ENCODE data around the gene DYNC1H1. TPM values are rescaled to one million over a fixed set of nuclear protein-coding genes. Genes with fewer than 3 reads are reported as not detected.

Gene DYNC1H1
- total RNA-seq, 1 donor from 2014 or later, result 575 TPM

- DNase-seq (ENCODE audit: low spot score), result no peak
- intact Hi-C loops (cut with DNase I), result no loop called here
Observed at GRCh38 chr14:101937926-101938767, 26.2 kb upstream of the DYNC1H1 start.

GRCh38 chr14:101939646-101940170, 24.7 kb upstream of the DYNC1H1 start:
- intact Hi-C loops (cut with DNase I), result no loop called here
- no peak for DNase-seq (ENCODE audit: low spot score)

GRCh38 chr14:101944451-101944850, 19.9 kb upstream of the DYNC1H1 start:
- intact Hi-C loops (cut with DNase I), result no loop called here
- DNase-seq (ENCODE audit: low spot score), result no peak

GRCh38 chr14:101945171-101945570, 19.2 kb upstream of the DYNC1H1 start:
- intact Hi-C loops (cut with DNase I), result loop anchor here (5.0 kb wide), 1 partner anchor 173 kb away; no protein-coding TSS in a partner anchor
- no peak for DNase-seq (ENCODE audit: low spot score)

- DNase-seq (ENCODE audit: low spot score), result no peak
- intact Hi-C loops (cut with DNase I), result loop anchor here (5.0 kb wide), 1 partner anchor 175 kb away; no protein-coding TSS in a partner anchor
Observed at GRCh38 chr14:101947577-101947903, 16.8 kb upstream of the DYNC1H1 start.

GRCh38 chr14:101947904-101948665, 16.3 kb upstream of the DYNC1H1 start:
- DNase-seq (ENCODE audit: low spot score), result peak; percentile 100
- intact Hi-C loops (cut with DNase I), result loop anchor here (5.0 kb wide), 1 partner anchor 176 kb away; no protein-coding TSS in a partner anchor

- peak; percentile 76 for DNase-seq (ENCODE audit: low spot score)
- intact Hi-C loops (cut with DNase I), result loop anchor here (5.0 kb wide), 1 partner anchor 176 kb away; no protein-coding TSS in a partner anchor
Observed at GRCh38 chr14:101948666-101949216, 15.6 kb upstream of the DYNC1H1 start.

GRCh38 chr14:101950100-101950499, 14.3 kb upstream of the DYNC1H1 start:
- intact Hi-C loops (cut with DNase I), result no loop called here
- DNase-seq (ENCODE audit: low spot score), result peak; percentile 64

GRCh38 chr14:101950516-101951215, 13.7 kb upstream of the DYNC1H1 start:
- intact Hi-C loops (cut with DNase I), result no loop called here
- peak; percentile 47 for DNase-seq (ENCODE audit: low spot score)

GRCh38 chr14:101953151-101953550, 11.2 kb upstream of the DYNC1H1 start:
- no peak for DNase-seq (ENCODE audit: low spot score)

GRCh38 chr14:101954501-101954900, 9.9 kb upstream of the DYNC1H1 start:
- intact Hi-C loops (cut with DNase I), result no loop called here
- DNase-seq (ENCODE audit: low spot score), result no peak

More at GRCh38 chr14:101953151-101953550, 11.2 kb upstream of the DYNC1H1 start:
- intact Hi-C loops (cut with DNase I), result no loop called here

- intact Hi-C loops (cut with DNase I), result no loop called here
- no peak for DNase-seq (ENCODE audit: low spot score)
Observed at GRCh38 chr14:101955695-101956161, 8.6 kb upstream of the DYNC1H1 start.

- intact Hi-C loops (cut with DNase I), result no loop called here
- no peak for DNase-seq (ENCODE audit: low spot score)
Observed at GRCh38 chr14:101956179-101956885, 8.0 kb upstream of the DYNC1H1 start.

- intact Hi-C loops (cut with DNase I), result no loop called here
- no peak for DNase-seq (ENCODE audit: low spot score)
Observed at GRCh38 chr14:101957406-101958234, 6.8 kb upstream of the DYNC1H1 start.

GRCh38 chr14:101958418-101959180, 5.8 kb upstream of the DYNC1H1 start:
- DNase-seq (ENCODE audit: low spot score), result no peak
- intact Hi-C loops (cut with DNase I), result no loop called here

- no peak for DNase-seq (ENCODE audit: low spot score)
- intact Hi-C loops (cut with DNase I), result no loop called here
Observed at GRCh38 chr14:101959277-101959676, 5.1 kb upstream of the DYNC1H1 start.

GRCh38 chr14:101960225-101960624, 4.1 kb upstream of the DYNC1H1 start:
- DNase-seq (ENCODE audit: low spot score), result no peak
- intact Hi-C loops (cut with DNase I), result loop anchor here (5.0 kb wide), 2 partner anchors 127 to 198 kb away; partner anchors contain the start of genes HSP90AA1 and PPP2R5C

Data from cardiac septum (tissue), 1 donor.